ENCODE data around the gene GAPVD1. TPM values are rescaled to one million over a fixed set of nuclear protein-coding genes. Genes with fewer than 3 reads are reported as not detected.

Gene GAPVD1
- total RNA-seq, 2 experiments from 2014 or later = 49.7 to 49.8 TPM

DNA sequence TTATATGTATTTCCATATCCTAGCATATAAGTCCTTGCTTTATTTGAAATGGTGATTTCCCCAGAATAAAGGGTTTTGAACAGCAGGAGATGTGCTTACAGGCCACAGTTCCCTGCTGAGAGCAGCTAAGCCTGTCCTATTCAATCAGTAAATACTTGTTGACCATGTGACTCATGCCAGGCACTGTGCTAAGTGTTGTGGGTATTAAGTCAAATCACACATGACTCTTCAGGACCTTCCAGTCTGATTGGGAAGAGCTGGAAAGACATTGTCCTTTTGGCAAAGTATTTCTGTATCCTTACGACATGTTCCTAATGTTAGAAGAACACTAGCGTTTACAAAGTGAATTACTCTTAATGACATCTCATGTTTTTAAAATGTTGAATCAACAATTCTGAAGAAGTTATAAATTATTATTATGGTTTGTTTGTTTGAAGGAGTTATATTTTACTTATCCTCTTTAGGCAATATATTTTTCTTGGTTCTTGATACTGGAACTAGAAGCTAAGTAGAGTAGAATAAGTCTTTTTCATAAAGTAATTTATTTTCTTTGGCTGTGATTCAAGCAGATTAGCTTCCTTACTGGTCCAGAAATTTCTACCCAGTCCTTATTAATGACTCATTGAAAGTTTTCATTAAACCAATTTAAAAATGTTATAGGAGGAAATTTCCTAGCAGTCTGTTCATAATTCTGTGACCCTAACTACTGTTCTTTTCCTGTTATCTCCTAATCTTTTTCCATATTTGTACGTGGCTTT lies 82.1 kb downstream of the GAPVD1 start:
- ChIA-PET POLR2A (interaction anchor here (1.1 kb wide), 1 partner anchor 24 kb away, joined by 3 read pairs; no protein-coding TSS in a partner anchor), CTCF (no interaction called here)
- intact Hi-C loops (cut with micrococcal nuclease) = no loop called here

DNA sequence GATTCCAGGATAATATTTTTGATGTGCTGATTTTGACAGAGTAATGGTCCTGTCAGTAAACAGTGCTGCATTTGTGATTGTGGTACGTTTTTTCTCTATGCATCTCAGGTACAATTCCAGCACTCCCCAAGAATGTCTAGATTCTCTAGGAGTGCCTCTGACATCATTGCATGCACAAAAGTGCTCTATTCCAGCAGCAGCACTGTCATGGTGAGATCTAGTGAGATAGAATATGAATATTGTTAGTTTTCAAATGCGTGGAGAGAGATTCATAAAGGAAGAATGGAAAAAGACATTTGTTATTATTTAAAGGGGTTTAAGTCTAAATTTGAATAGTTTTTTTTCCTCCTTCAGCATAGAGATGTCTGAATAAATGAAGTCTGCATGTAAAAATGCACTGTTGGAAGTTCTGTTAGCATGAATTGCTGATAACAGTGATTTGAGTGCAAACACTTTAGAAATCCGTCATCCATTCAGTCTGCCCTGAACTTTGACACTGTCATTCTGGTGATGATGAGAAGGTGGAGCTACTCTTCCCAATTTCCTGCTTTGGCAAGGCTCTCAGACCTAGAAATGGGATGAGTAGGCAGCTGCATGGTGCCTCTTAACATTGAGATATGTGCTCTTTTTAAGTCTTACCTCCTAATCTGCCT lies 84.6 kb downstream of the GAPVD1 start:
- Mint-ChIP-seq H3K4me3 (no peak overlapping the region), H3K4me1 (ENCODE audit: low read depth) (no peaks in the 10 kb centered on the region), H3K27me3 (no peaks in the 10 kb centered on the region), H3K27ac (no peak overlapping the region), H3K36me3 (ENCODE audit: low read depth) (peaks cover 36% of the 10 kb centered on the region), H3K9me3 (peaks cover under 1% of the 10 kb centered on the region)
- ChIA-PET POLR2A (no interaction called here), CTCF (no interaction called here)
- ATAC-seq = no peak
- DNase-seq = no peak
- intact Hi-C loops (cut with micrococcal nuclease) = no loop called here
- TF ChIP-seq, protein P1, sequence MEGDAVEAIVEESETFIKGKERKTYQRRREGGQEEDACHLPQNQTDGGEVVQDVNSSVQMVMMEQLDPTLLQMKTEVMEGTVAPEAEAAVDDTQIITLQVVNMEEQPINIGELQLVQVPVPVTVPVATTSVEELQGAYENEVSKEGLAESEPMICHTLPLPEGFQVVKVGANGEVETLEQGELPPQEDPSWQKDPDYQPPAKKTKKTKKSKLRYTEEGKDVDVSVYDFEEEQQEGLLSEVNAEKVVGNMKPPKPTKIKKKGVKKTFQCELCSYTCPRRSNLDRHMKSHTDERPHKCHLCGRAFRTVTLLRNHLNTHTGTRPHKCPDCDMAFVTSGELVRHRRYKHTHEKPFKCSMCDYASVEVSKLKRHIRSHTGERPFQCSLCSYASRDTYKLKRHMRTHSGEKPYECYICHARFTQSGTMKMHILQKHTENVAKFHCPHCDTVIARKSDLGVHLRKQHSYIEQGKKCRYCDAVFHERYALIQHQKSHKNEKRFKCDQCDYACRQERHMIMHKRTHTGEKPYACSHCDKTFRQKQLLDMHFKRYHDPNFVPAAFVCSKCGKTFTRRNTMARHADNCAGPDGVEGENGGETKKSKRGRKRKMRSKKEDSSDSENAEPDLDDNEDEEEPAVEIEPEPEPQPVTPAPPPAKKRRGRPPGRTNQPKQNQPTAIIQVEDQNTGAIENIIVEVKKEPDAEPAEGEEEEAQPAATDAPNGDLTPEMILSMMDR (IDR thresholded peaks at IDR 0.05) = no peak

More for the DNA sequence above, 82.1 kb downstream of the GAPVD1 start:
- Mint-ChIP-seq H3K4me1 (ENCODE audit: low read depth) (no peaks in the 10 kb centered on the region), H3K36me3 (ENCODE audit: low read depth) (peaks cover 20% of the 10 kb centered on the region), H3K4me3 (no peak overlapping the region), H3K9me3 (no peaks in the 10 kb centered on the region), H3K27ac (no peak overlapping the region), H3K27me3 (no peaks in the 10 kb centered on the region)
- ATAC-seq (no peak), DNase-seq (no peak)
- TF ChIP-seq, protein P1 (IDR thresholded peaks at IDR 0.05) = no peak

DNA sequence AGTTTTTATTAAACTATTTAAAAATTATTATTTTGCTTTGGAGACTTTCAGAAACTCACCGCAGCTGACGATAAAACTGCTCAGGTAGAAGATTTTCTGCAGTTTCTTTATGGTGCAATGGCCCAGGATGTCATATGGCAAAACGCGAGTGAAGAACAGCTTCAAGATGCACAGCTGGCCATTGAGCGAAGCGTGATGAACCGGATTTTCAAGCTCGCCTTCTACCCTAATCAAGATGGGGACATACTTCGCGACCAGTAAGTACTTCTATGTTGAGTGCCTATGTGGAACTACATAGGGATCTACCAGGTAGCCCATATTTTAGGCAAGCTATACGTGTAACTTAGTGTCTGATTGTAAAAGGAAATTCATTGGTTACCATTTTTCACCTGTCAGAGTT lies 94.0 kb downstream of the GAPVD1 start:
- no peaks in the 10 kb centered on the region for H3K27me3 Mint-ChIP-seq
- H3K9me3 Mint-ChIP-seq = peaks cover 1% of the 10 kb centered on the region
- POLR2A ChIA-PET = interaction anchor here (0.7 kb wide), 1 partner anchor 980 kb away, joined by 3 read pairs; no protein-coding TSS in a partner anchor
- DNase-seq = no peak
- H3K27ac Mint-ChIP-seq = no peak overlapping the region
- H3K4me3 Mint-ChIP-seq = no peak overlapping the region
- intact Hi-C loops (cut with micrococcal nuclease) = no loop called here
- no peak for ATAC-seq
- TF ChIP-seq, protein P1 (IDR thresholded peaks at IDR 0.05) = no peak
- H3K4me1 Mint-ChIP-seq (ENCODE audit: low read depth) = peaks cover 7% of the 10 kb centered on the region
- CTCF ChIA-PET = no interaction called here
- peaks cover 43% of the 10 kb centered on the region for H3K36me3 Mint-ChIP-seq (ENCODE audit: low read depth)

DNA sequence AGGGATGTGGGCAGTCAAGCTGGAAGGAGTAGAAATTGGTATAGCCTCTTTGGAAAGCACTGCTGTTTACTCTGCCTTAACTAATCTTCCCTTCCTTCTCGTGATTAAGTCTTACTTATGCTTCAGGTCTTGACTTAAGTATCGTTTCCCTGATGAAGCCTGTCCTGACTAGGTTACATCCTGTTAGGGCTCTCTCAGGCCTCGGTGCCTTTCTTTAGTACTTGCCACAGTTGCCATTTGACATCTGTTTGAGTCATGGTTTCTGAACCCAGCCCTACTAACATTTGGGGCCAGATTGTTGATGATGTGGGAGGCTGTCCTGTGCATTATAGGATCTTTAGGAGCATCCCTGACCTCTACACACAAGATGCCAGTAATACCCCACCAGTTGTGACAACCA lies 94.4 kb downstream of the GAPVD1 start:
- H3K4me1 Mint-ChIP-seq (ENCODE audit: low read depth) = peaks cover 11% of the 10 kb centered on the region
- H3K27ac Mint-ChIP-seq = no peak overlapping the region
- TF ChIP-seq, protein P1 (IDR thresholded peaks at IDR 0.05) = no peak
- DNase-seq (no peak), ATAC-seq (no peak)
- ChIA-PET CTCF (no interaction called here), POLR2A (interaction anchor here (0.7 kb wide), 1 partner anchor 980 kb away, joined by 3 read pairs; no protein-coding TSS in a partner anchor)
- peaks cover 42% of the 10 kb centered on the region for H3K36me3 Mint-ChIP-seq (ENCODE audit: low read depth)
- peaks cover 1% of the 10 kb centered on the region for H3K9me3 Mint-ChIP-seq
- no peaks in the 10 kb centered on the region for H3K27me3 Mint-ChIP-seq
- H3K4me3 Mint-ChIP-seq = no peak overlapping the region
- intact Hi-C loops (cut with micrococcal nuclease) = no loop called here

DNA sequence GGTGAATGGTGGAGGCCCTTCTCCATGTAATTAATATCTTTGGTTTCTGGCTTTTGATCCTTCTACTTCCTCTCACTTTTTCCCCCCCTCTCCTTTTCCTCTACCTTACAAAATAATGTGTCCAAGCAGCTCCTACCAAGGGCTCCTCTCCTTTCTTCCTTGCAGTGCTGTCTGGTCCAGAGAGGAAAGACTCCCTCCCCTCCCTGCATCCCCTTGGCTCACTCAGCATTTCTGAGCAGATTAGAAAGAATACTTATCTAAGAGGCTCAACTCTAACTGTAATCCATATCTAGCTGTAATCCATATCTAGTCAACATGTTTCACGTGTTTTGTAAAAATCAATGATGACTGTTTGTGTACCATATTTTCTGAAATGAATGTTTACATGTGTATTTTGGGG lies 97.4 kb downstream of the GAPVD1 start:
- no peaks in the 10 kb centered on the region for H3K9me3 Mint-ChIP-seq
- ChIA-PET CTCF (interaction anchor here (1.4 kb wide), 1 partner anchor 11 kb away, joined by 3 read pairs; no protein-coding TSS in a partner anchor), POLR2A (interaction anchor here (1.5 kb wide), 1 partner anchor 118 kb away, joined by 3 read pairs; the partner anchor contains the start of gene HSPA5)
- intact Hi-C loops (cut with micrococcal nuclease) = no loop called here
- TF ChIP-seq, protein P1 (IDR thresholded peaks at IDR 0.05) = no peak
- no peak overlapping the region for H3K4me3 Mint-ChIP-seq
- ATAC-seq (no peak), DNase-seq (no peak)
- peaks cover 16% of the 10 kb centered on the region for H3K4me1 Mint-ChIP-seq (ENCODE audit: low read depth)
- H3K27ac Mint-ChIP-seq = peak overlapping the region; percentile 5
- no peaks in the 10 kb centered on the region for H3K27me3 Mint-ChIP-seq
- H3K36me3 Mint-ChIP-seq (ENCODE audit: low read depth) = peaks cover 29% of the 10 kb centered on the region

Measured in activated CD8-positive, alpha-beta T cell treated with anti-CD3 and anti-CD28 coated beads for 36 hours (primary cell).